ENCODE data around the gene SH2D4B.
"Not testable (repeated sequence)": the region's sequence is repeated elsewhere in the genome, so short reads cannot be mapped to it uniquely, and the experiment has no call there.

DNA sequence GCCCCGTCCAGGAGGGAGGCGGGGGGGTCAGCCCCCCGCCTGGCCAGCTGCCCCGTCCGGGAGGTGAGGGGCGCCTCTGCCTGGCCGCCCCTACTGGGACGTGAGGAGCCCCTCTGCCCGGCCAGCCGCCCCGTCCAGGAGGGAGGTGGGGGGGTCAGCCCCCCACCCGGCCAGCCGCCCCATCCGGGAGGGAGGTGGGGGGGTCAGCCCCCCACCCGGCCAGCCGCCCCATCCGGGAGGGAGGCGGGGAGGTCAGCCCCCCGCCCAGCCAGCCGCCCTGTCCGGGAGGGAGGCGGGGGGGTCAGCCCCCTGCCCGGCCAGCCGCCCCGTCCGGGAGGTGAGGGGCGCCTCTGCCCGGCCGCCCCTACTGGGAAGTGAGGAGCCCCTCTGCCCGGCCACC, 3.1 kb upstream of the SH2D4B start:
- TF ChIP-seq, protein P1, sequence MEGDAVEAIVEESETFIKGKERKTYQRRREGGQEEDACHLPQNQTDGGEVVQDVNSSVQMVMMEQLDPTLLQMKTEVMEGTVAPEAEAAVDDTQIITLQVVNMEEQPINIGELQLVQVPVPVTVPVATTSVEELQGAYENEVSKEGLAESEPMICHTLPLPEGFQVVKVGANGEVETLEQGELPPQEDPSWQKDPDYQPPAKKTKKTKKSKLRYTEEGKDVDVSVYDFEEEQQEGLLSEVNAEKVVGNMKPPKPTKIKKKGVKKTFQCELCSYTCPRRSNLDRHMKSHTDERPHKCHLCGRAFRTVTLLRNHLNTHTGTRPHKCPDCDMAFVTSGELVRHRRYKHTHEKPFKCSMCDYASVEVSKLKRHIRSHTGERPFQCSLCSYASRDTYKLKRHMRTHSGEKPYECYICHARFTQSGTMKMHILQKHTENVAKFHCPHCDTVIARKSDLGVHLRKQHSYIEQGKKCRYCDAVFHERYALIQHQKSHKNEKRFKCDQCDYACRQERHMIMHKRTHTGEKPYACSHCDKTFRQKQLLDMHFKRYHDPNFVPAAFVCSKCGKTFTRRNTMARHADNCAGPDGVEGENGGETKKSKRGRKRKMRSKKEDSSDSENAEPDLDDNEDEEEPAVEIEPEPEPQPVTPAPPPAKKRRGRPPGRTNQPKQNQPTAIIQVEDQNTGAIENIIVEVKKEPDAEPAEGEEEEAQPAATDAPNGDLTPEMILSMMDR (IDR thresholded peaks at IDR 0.05), result not testable (repeated sequence)
- not testable (repeated sequence) for TF ChIP-seq POLR2AphosphoS5 (IDR thresholded peaks at IDR 0.05)
